Left ventricle myocardium inferior (tissue), 1 donor: ENCODE results near the gene PCSK6. TPM values are rescaled to one million over a fixed set of nuclear protein-coding genes. Genes with fewer than 3 reads are reported as not detected.

Experiments
- DNase-seq: peaks from one replicate; pipeline ENCODE4 v3.0.0-alpha.2; 2020
- H3K27ac ChIP-seq: fragments of 200-600 bp; replicated peaks from 2 replicates; pipeline ENCODE4 v1.8.0; 2021
- H3K27me3 ChIP-seq: fragments of 200-600 bp; 2 replicates; pipeline ENCODE4 v1.8.0; 2021; ENCODE audit warnings: low read depth
- H3K36me3 ChIP-seq: fragments of 200-600 bp; 2 replicates; pipeline ENCODE4 v1.8.0; 2021
- H3K4me1 ChIP-seq: fragments of 200-600 bp; 2 replicates; pipeline ENCODE4 v1.8.0; 2021
- H3K4me3 ChIP-seq: fragments of 200-600 bp; 2 replicates; pipeline ENCODE4 v1.8.0; 2021; ENCODE audit warnings: mild to moderate bottlenecking, moderate library complexity
- H3K9me3 ChIP-seq: fragments of 200-600 bp; replicated peaks from 2 replicates; pipeline ENCODE4 v1.8.0; 2021
- intact Hi-C: fragments of 100-400 bp; cut with micrococcal nuclease; formaldehyde crosslinking; loops from one replicate; pipeline ENCODE4 v1.11.0; 2022
- total RNA-seq: library from RNA; stranded (reverse); fragmentation: NEBNext Ultra II Directional; extraction: Animal tissue kit (Norgen Biotek cat#: 25700); gene quantifications from one replicate; pipeline ENCODE4 v1.2.1, GENCODE V29; 2021
- TF ChIP-seq, protein P1 (sequence below): fragments of 200-600 bp; IDR thresholded peaks from 2 replicates; pipeline ENCODE4 v1.8.0; 2021; ENCODE audit warnings: antibody characterized with exemption, mild to moderate bottlenecking, borderline replicate concordance
- donor health status: DM: no; HTN: yes; CAD: no; lungs with severe emphysema.

PCSK6 gene
- total RNA-seq, 1 donor from 2014 or later: 28.6 TPM

- intact Hi-C loops: no loop called here
- H3K27me3 ChIP-seq: no peaks in the 10 kb centered on the region
- no peak overlapping the region for H3K4me3 ChIP-seq
- DNase-seq: peak; percentile 52
- H3K27ac ChIP-seq: peak overlapping the region; percentile 82
- H3K9me3 ChIP-seq: no peaks in the 10 kb centered on the region
- TF ChIP-seq, protein P1, sequence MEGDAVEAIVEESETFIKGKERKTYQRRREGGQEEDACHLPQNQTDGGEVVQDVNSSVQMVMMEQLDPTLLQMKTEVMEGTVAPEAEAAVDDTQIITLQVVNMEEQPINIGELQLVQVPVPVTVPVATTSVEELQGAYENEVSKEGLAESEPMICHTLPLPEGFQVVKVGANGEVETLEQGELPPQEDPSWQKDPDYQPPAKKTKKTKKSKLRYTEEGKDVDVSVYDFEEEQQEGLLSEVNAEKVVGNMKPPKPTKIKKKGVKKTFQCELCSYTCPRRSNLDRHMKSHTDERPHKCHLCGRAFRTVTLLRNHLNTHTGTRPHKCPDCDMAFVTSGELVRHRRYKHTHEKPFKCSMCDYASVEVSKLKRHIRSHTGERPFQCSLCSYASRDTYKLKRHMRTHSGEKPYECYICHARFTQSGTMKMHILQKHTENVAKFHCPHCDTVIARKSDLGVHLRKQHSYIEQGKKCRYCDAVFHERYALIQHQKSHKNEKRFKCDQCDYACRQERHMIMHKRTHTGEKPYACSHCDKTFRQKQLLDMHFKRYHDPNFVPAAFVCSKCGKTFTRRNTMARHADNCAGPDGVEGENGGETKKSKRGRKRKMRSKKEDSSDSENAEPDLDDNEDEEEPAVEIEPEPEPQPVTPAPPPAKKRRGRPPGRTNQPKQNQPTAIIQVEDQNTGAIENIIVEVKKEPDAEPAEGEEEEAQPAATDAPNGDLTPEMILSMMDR: no peak
- H3K36me3 ChIP-seq: no peaks in the 10 kb centered on the region
- H3K4me1 ChIP-seq: peaks cover 60% of the 10 kb centered on the region
Measured at GRCh38 chr15:101444015-101444414, 45.5 kb downstream of the PCSK6 start.

DNA sequence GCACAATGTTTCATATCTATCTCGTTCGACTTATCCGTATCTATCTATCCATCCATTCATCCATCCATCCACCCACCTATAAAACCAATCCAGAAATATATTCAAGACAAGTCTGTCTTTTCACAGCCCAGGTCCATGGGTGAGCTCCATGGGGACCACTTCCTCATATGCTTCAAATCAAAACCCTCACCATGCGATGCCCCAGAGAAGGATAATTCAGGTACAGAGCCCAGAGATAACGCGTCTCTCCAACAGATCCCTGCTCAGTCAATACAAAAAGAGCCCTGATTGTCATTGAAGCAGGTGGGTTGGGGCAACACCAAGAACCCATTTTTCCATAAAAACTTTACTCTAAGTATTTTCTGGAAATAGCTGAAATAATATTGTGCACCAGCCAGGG is 47.2 kb downstream of the PCSK6 start:
- H3K27ac ChIP-seq: peak overlapping the region; percentile 79
- H3K27me3 ChIP-seq: no peaks in the 10 kb centered on the region
- no peak for DNase-seq
- H3K36me3 ChIP-seq: no peaks in the 10 kb centered on the region
- no peaks in the 10 kb centered on the region for H3K9me3 ChIP-seq
- peaks cover 64% of the 10 kb centered on the region for H3K4me1 ChIP-seq
- TF ChIP-seq, protein P1: no peak
- H3K4me3 ChIP-seq: no peak overlapping the region
- intact Hi-C loops: no loop called here

DNA sequence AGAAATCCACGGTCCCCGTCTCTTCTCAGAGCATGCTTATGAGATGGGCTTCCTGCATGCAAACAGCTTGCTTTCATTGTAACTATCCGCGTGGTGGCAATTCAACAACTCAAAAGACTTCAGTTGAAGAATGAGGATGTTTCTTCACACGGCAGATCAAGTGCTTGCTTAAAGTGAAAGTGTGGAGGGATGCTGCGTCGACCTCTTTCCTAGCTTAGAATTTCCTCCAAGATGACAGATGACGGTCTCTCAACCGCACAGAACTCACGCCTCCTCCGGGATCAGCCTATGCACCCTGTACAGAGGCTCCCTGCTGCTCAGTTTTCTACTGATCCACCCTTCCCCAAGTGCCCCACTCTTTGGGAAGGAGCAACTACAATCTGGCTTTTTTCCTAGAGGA is 47.8 kb downstream of the PCSK6 start:
- Histone ChIP-seq H3K4me3 (no peak overlapping the region), H3K27me3 (no peaks in the 10 kb centered on the region), H3K36me3 (no peaks in the 10 kb centered on the region), H3K27ac (peak overlapping the region; percentile 79), H3K4me1 (peaks cover 58% of the 10 kb centered on the region), H3K9me3 (no peaks in the 10 kb centered on the region)
- DNase-seq: no peak
- TF ChIP-seq, protein P1: no peak
- intact Hi-C loops: no loop called here

DNA sequence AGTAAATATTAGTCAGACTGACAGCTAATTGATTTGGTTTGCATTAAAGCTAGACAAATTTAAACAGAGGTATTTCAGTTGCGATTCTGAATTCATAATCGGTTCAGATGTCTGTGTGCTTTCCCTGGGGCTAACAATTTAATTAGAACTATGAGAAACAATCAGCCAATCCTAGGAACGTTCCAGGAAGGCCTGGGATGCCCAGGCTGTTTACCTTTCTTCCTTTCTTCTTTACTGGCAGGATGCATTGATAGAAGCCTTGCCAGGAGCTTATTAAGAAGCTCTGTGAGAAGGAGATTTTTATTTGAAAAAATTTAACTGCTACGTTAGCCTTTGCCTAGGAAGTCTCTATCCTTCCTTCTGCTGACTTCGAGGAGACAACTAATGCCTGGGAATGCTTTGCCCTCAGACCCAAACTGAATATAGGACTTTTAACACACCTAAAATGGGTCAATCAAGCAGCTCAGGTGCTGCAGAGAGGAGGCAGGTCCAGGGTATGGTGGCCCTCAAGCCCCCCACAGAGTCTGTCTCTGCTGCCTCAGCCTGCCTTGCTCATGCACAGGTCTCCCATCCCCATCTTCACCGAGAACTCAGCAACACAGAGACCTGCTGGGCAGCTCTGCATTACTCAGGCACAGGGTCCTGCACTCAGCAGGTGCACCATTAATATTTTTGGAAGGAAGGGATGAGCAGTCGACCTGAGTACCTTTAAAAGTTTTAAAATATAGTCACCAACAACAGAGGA is 48.5 kb downstream of the PCSK6 start:
- H3K4me1 ChIP-seq: peaks cover 51% of the 10 kb centered on the region
- H3K4me3 ChIP-seq: no peak overlapping the region
- H3K36me3 ChIP-seq: peaks cover 1% of the 10 kb centered on the region
- H3K27ac ChIP-seq: peak overlapping the region; percentile 79
- H3K9me3 ChIP-seq: no peaks in the 10 kb centered on the region
- no peaks in the 10 kb centered on the region for H3K27me3 ChIP-seq
- intact Hi-C loops: no loop called here
- TF ChIP-seq, protein P1: no peak
- DNase-seq: no peak

DNA sequence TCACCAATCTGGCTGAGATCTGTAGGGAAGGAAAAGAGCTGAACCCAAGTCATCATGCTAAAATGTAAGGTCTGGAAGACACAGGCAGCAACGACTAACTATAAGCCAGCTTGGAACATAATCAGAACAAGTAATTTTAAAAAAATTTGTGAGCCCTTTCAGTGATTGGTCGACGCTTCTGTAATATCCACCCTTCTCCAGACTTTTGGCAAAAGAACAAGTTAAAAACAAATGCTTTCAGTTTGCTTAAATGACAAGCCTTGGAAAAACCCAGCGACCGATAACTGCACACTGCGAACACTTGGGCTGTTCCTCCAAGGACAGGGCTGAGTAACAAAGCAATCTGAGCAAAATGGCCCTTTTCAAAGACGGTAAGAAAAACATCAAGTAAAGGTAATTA is 49.6 kb downstream of the PCSK6 start:
- no peak for DNase-seq
- intact Hi-C loops: no loop called here
- TF ChIP-seq, protein P1: no peak
- H3K9me3 ChIP-seq: no peaks in the 10 kb centered on the region
- H3K4me3 ChIP-seq: peak overlapping the region; percentile 13
- H3K4me1 ChIP-seq: peaks cover 43% of the 10 kb centered on the region
- H3K27me3 ChIP-seq: no peaks in the 10 kb centered on the region
- H3K36me3 ChIP-seq: peaks cover 11% of the 10 kb centered on the region
- H3K27ac ChIP-seq: peak overlapping the region; percentile 79
